K562 (cell line): ENCODE measurements around the gene POU2F3. TPM values are rescaled to one million over a fixed set of nuclear protein-coding genes. Genes with fewer than 3 reads are reported as not detected.
A peak's percentile ranks its signal among the peaks of the same experiment; 100 is the strongest.

Experiments used
- BRF1 ChIP-seq: IDR thresholded peaks from 3 replicates; pipeline ENCODE4 v1.6.1; 2011; ENCODE audit warnings: borderline replicate concordance, mild to moderate bottlenecking; ENCODE audit not compliant: insufficient read length; ENCODE audit errors: extremely low read depth
- CREM ChIP-seq: IDR thresholded peaks from 2 replicates; pipeline ENCODE4 v1.6.1; 2014; ENCODE audit warnings: antibody characterized with exemption, low read depth
- CTBP1 ChIP-seq: fragments of 450-650 bp; IDR thresholded peaks from 2 replicates; pipeline ENCODE4 v1.6.1; 2016; ENCODE audit warnings: borderline replicate concordance
- EHMT2 ChIP-seq: fragments of 450-650 bp; IDR thresholded peaks from 2 replicates; pipeline ENCODE4 v1.6.1; 2018; ENCODE audit warnings: antibody characterized with exemption
- ELF2 ChIP-seq: fragments of 250-450 bp; sonication (Bioruptor Pico); IDR thresholded peaks from 2 replicates; pipeline ENCODE4 v1.5.0; 2021; ENCODE audit warnings: mild to moderate bottlenecking
- ELF4 ChIP-seq: fragments of 450-650 bp; formaldehyde crosslinking; IDR thresholded peaks from 2 replicates; pipeline ENCODE4 v1.4.0; 2022; ENCODE audit warnings: missing genetic modification characterization
- HCFC1 ChIP-seq: IDR thresholded peaks from 2 replicates; pipeline ENCODE4 v1.6.1; 2012; ENCODE audit warnings: low read depth, low read length, improper control_type of control experiment
- HMGN3 ChIP-seq: IDR thresholded peaks from 2 replicates; pipeline ENCODE4 v1.6.1; 2011; ENCODE audit warnings: borderline replicate concordance, low read depth, mild to moderate bottlenecking, mixed read lengths, low read length; ENCODE audit not compliant: insufficient read length; ENCODE audit errors: extremely low read depth
- KLF16 ChIP-seq: IDR thresholded peaks from 2 replicates; pipeline ENCODE4 v1.6.1; 2016; ENCODE audit warnings: antibody characterized with exemption
- NR3C1 ChIP-seq: sonication (generic); formaldehyde crosslinking; IDR thresholded peaks from 2 replicates; pipeline ENCODE4 v1.8.1; 2022; ENCODE audit warnings: missing genetic modification reagents
- NRF1 ChIP-seq, 2 experiments: fragments of 450-650 bp; IDR thresholded peaks in 1 of 2; conservative IDR thresholded peaks in 1 of 2; 2 replicates each; pipeline ENCODE4 v1.6.1; 2014; ENCODE audit warnings: mild to moderate bottlenecking in 2 of 2
- OTX1 ChIP-seq: fragments of 450-650 bp; formaldehyde crosslinking; IDR thresholded peaks from 2 replicates; pipeline ENCODE4 v1.4.0; 2022; ENCODE audit warnings: mild to moderate bottlenecking
- PHTF2 ChIP-seq: fragments of 250-450 bp; sonication (Bioruptor Pico); IDR thresholded peaks from 2 replicates; pipeline ENCODE4 v1.5.0; 2021; ENCODE audit warnings: mild to moderate bottlenecking
- POLR2H ChIP-seq: IDR thresholded peaks from 2 replicates; pipeline ENCODE4 v1.6.1; 2016; ENCODE audit warnings: missing genetic modification characterization, low read depth, mild to moderate bottlenecking, control low read depth, missing compliant biosample characterization, moderate library complexity
- RAD21 ChIP-seq, 2 experiments: fragments of 250-450 bp in 1 of 2; fragments of 450-650 bp in 1 of 2; sonication (Bioruptor Pico) in 1 of 2; formaldehyde crosslinking in 1 of 2; IDR thresholded peaks in 1 of 2; conservative IDR thresholded peaks in 1 of 2; 2 replicates each; pipeline versions ENCODE4 v1.4.0 to v1.8.0; 2020 to 2022; ENCODE audit warnings: mild to moderate bottlenecking in 2 of 2, moderate library complexity in 1 of 2
- SMC3 ChIP-seq: conservative IDR thresholded peaks from 2 replicates; pipeline ENCODE4 v1.6.1; 2011; ENCODE audit warnings: low read depth, low read length, improper control_type of control experiment; ENCODE audit not compliant: insufficient read depth
- SP2 ChIP-seq: IDR thresholded peaks from 2 replicates; pipeline ENCODE4 v1.6.1; 2011; ENCODE audit warnings: mild to moderate bottlenecking, low read depth, low read length, moderate library complexity; ENCODE audit not compliant: poor library complexity, severe bottlenecking; ENCODE audit errors: extremely low read depth
- TAF7 ChIP-seq: fragments of 450-650 bp; IDR thresholded peaks from 2 replicates; pipeline ENCODE4 v1.6.1; 2016; ENCODE audit warnings: missing genetic modification characterization, missing compliant biosample characterization
- YY1 ChIP-seq, 3 experiments: IDR thresholded peaks; 2 replicates each; pipeline ENCODE4 v1.6.1; 2011; ENCODE audit warnings: low read length in 2 of 3, mild to moderate bottlenecking in 2 of 3, moderate library complexity in 2 of 3, borderline replicate concordance in 1 of 3, control low read depth in 1 of 3, low read depth in 1 of 3; ENCODE audit not compliant: insufficient read depth in 3 of 3, insufficient replicate concordance in 2 of 3, control insufficient read depth in 1 of 3, insufficient read length in 1 of 3; ENCODE audit errors: extremely low read depth in 1 of 3
- ZKSCAN1 ChIP-seq: fragments of 150-350 bp; IDR thresholded peaks from 2 replicates; pipeline ENCODE4 v1.6.1; 2016; ENCODE audit warnings: low read depth, low read length
- ZKSCAN3 ChIP-seq: fragments of 250-450 bp; sonication (Bioruptor Pico); IDR thresholded peaks from 2 replicates; pipeline ENCODE4 v1.4.0; 2020
- polyA plus RNA-seq, 8 experiments: library from polyadenylated mRNA; depleted of rRNA in 4 of 8; stranded (reverse) in 5 of 8; unstranded in 3 of 8; fragments of >200 nt; fragmentation: Nextera tagmentation in 2 of 8; fragmentation: Illumina TruSeq in 1 of 8; extraction: Ambion mirVana in 2 of 8; extraction: Trizol in 1 of 8; gene quantifications; 2 replicates each; pipeline versions ENCODE4 v1.2.1 to v1.2.3, GENCODE V29; 2011 to 2014; ENCODE audit warnings: inconsistent platforms in 1 of 8, missing spikeins in 1 of 8
- total RNA-seq, 7 experiments: library from RNA; depleted of rRNA in 6 of 7; stranded (reverse); fragments of >200 nt in 6 of 7; fragmentation: Illumina TruSeq in 2 of 7; extraction: Trizol in 2 of 7; gene quantifications; 2 replicates each; pipeline versions ENCODE4 v1.2.1 to v1.2.3, GENCODE V29; 2011 to 2021; ENCODE audit warnings: low replicate concordance in 1 of 7
- TF ChIP-seq, protein P1 (sequence below): fragments of 450-650 bp; formaldehyde crosslinking; IDR thresholded peaks from 2 replicates; pipeline ENCODE4 v1.4.0; 2020; ENCODE audit warnings: mild to moderate bottlenecking, moderate library complexity
- TF ChIP-seq, protein P2 (sequence below), 2 experiments: fragments of 450-650 bp; conservative IDR thresholded peaks; 2 replicates each; pipeline ENCODE4 v1.6.1; 2017; ENCODE audit warnings: mild to moderate bottlenecking in 2 of 2, moderate library complexity in 2 of 2

POU2F3 gene
- total and polyA plus RNA-seq, 9 of the 15 experiments (the other 6 are each of a cell fraction or from before 2014, with no cell fraction given): not detected

DNA sequence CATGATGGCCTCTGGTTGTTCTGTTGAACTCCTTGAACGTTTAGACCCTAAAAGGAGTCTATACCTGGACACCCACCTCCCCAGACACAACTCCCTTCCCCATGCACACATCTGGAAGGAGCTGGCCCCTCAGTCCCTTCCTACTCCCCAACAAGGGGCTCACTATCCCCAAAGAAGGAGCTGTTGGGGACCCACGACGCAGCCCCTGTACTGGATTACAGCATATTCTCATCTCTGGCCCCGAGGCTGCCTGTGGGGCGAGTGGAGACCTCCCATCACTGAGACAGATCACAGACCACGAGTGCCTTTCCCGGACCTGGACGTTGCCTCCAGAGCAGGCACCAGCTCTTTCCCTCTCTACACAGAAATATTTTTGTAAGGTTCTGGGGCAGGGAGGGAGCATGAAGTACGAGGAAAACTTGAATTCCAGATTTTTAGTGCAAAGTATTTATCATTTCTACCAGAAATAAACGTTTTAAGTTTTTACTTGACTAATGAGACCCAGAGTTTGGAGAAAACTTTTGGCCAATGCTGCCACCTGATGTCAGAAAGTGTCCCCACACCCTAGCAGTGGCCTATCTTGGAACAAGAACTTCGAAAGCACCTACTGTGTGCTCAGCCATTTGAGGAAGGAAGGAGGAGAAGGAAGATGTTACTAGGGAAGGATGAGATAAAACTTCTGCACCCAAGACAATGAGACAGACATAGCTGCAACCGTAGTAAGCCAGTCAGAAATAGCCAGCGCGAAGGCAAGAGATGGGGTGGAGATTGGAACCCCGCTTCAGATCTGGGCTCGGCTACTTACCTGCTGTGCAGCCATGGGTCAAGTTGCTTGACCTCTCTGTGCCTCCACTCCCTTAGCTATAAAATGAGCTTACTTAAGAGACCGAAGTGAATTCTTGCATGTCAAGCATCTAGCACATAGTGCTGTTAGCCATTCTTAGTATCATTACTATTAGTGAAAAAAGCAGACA lies 10.2 kb upstream of the POU2F3 start (continued):
- TF ChIP-seq OTX1 (CRISPR knock-in tag): no peak
- no peak for TF ChIP-seq YY1 (IDR thresholded peaks at IDR 0.05; ENCODE audit: borderline replicate concordance in 1 of 3, control insufficient read depth in 1 of 3, extremely low read depth in 1 of 3, insufficient read depth in 3 of 3, insufficient read length in 1 of 3, insufficient replicate concordance in 2 of 3, low read depth in 1 of 3, low read length in 2 of 3)
- peak; percentile 68 for TF ChIP-seq SMC3
- peak; percentile 64 to 78 for TF ChIP-seq RAD21 (CRISPR knock-in tag; conservative IDR thresholded peaks at IDR 0.05 in 1 of 2, IDR thresholded peaks at IDR 0.05 in 1 of 2)
- no peak for TF ChIP-seq BRF1
- TF ChIP-seq, protein P1, sequence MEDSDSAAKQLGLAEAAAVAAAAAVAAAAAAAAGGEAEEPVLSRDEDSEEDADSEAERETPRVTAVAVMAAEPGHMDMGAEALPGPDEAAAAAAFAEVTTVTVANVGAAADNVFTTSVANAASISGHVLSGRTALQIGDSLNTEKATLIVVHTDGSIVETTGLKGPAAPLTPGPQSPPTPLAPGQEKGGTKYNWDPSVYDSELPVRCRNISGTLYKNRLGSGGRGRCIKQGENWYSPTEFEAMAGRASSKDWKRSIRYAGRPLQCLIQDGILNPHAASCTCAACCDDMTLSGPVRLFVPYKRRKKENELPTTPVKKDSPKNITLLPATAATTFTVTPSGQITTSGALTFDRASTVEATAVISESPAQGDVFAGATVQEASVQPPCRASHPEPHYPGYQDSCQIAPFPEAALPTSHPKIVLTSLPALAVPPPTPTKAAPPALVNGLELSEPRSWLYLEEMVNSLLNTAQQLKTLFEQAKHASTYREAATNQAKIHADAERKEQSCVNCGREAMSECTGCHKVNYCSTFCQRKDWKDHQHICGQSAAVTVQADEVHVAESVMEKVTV: peak; percentile 31; the same call in 1 of the 2 replicates
- TF ChIP-seq ZKSCAN1: peak; percentile 100
- TF ChIP-seq ELF4 (CRISPR knock-in tag): no peak
- no peak for TF ChIP-seq CREM
- no peak for TF ChIP-seq NRF1 (conservative IDR thresholded peaks at IDR 0.05 in 1 of 2, IDR thresholded peaks at IDR 0.05 in 1 of 2)
- TF ChIP-seq KLF16: no peak
- no peak for TF ChIP-seq CTBP1
- TF ChIP-seq POLR2H (tag): no peak
- TF ChIP-seq ELF2 (CRISPR knock-in tag): no peak
- no peak for TF ChIP-seq ZKSCAN3
- TF ChIP-seq EHMT2: no peak
- TF ChIP-seq TAF7 (tag): no peak
- TF ChIP-seq SP2: no peak
- no peak for TF ChIP-seq PHTF2 (CRISPR knock-in tag)
- TF ChIP-seq HCFC1: no peak
- no peak for TF ChIP-seq NR3C1 (CRISPR knock-in tag)
- no peak for TF ChIP-seq HMGN3
- TF ChIP-seq, protein P2, sequence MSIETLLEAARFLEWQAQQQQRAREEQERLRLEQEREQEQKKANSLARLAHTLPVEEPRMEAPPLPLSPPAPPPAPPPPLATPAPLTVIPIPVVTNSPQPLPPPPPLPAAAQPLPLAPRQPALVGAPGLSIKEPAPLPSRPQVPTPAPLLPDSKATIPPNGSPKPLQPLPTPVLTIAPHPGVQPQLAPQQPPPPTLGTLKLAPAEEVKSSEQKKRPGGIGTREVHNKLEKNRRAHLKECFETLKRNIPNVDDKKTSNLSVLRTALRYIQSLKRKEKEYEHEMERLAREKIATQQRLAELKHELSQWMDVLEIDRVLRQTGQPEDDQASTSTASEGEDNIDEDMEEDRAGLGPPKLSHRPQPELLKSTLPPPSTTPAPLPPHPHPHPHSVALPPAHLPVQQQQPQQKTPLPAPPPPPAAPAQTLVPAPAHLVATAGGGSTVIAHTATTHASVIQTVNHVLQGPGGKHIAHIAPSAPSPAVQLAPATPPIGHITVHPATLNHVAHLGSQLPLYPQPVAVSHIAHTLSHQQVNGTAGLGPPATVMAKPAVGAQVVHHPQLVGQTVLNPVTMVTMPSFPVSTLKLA (conservative IDR thresholded peaks at IDR 0.05): no peak
